Endodermal cell (in vitro differentiated cells): ENCODE measurements around the gene STXBP4. TPM values are rescaled to one million over a fixed set of nuclear protein-coding genes. Genes with fewer than 3 reads are reported as not detected.
"Not testable (repeated sequence)": the region's sequence is repeated elsewhere in the genome, so short reads cannot be mapped to it uniquely, and the experiment has no call there.

Experiments used
- DNase-seq: peaks from one replicate; pipeline ENCODE4 v3.0.0-alpha.2; 2017
- H3K27ac ChIP-seq: 2 replicates; pipeline ENCODE4 v1.5.1; 2013; ENCODE audit warnings: mild to moderate bottlenecking, low read depth, low read length, moderate library complexity
- H3K27me3 ChIP-seq: 2 replicates; pipeline ENCODE4 v1.6.1; 2013; ENCODE audit warnings: mild to moderate bottlenecking, low read length, moderate library complexity; ENCODE audit not compliant: insufficient read depth, control insufficient read depth, poor library complexity, severe bottlenecking
- H3K36me3 ChIP-seq: 2 replicates; pipeline ENCODE4 v1.7.0; 2013; ENCODE audit warnings: mild to moderate bottlenecking, low read length, moderate library complexity; ENCODE audit not compliant: control insufficient read depth, insufficient read depth
- H3K4me1 ChIP-seq: one replicate; pipeline ENCODE4 v1.7.0; 2013; ENCODE audit warnings: low read length; ENCODE audit not compliant: control insufficient read depth, insufficient read depth
- H3K4me3 ChIP-seq: 2 replicates; pipeline ENCODE4 v1.5.1; 2013; ENCODE audit warnings: mild to moderate bottlenecking, low read length, moderate library complexity
- H3K9ac ChIP-seq: 2 replicates; pipeline ENCODE4 v1.6.1; 2013; ENCODE audit warnings: mild to moderate bottlenecking, low read length, moderate library complexity; ENCODE audit not compliant: poor library complexity, severe bottlenecking; ENCODE audit errors: extremely low read depth
- H3K9me3 ChIP-seq: 2 replicates; pipeline ENCODE4 v1.6.1; 2013; ENCODE audit warnings: mild to moderate bottlenecking, low read length, moderate library complexity; ENCODE audit not compliant: control insufficient read depth
- H3K27ac Mint-ChIP-seq: 2 replicates; pipeline ENCODE4 v1.8.0; 2020; ENCODE audit warnings: mixed read lengths
- H3K27me3 Mint-ChIP-seq: 2 replicates; pipeline ENCODE4 v1.8.0; 2021; ENCODE audit warnings: mild to moderate bottlenecking, mixed read lengths; ENCODE audit not compliant: insufficient read depth
- H3K36me3 Mint-ChIP-seq: 2 replicates; pipeline ENCODE4 v1.8.0; 2020; ENCODE audit warnings: low read depth, mixed read lengths
- H3K4me1 Mint-ChIP-seq: 2 replicates; pipeline ENCODE4 v1.8.0; 2020; ENCODE audit warnings: mixed read lengths
- H3K4me3 Mint-ChIP-seq: 2 replicates; pipeline ENCODE4 v1.8.0; 2020; ENCODE audit warnings: mild to moderate bottlenecking, moderate library complexity, mixed read lengths
- H3K9me3 Mint-ChIP-seq: 2 replicates; pipeline ENCODE4 v1.8.0; 2020; ENCODE audit warnings: mild to moderate bottlenecking, mixed read lengths
- WGBS, 2 experiments: methylation state at CpG; one replicate each; pipeline versions ENCODE4 v1.1.5 to v1.1.7; 2013; ENCODE audit warnings: missing lambda C conversion rate in 2 of 2, mixed read lengths in 1 of 2; ENCODE audit not compliant: insufficient coverage in 1 of 2, insufficient read length in 1 of 2; 5-methylcytosine and 5-hydroxymethylcytosine counted together
- total RNA-seq, 2 donors: library from RNA; stranded (reverse); fragmentation: NEBNext Ultra II Directional in 1 of 2; extraction: Animal tissue kit (Norgen Biotek cat#: 25700) in 1 of 2; gene quantifications; 2 replicates in 1 of 2; 3 replicates in 1 of 2; pipeline ENCODE4 v1.2.1, GENCODE V29; 2021
- TF ChIP-seq, protein P1 (sequence below): fragments of 200-600 bp; sonication (generic); conservative IDR thresholded peaks from 2 replicates; pipeline ENCODE4 v1.5.0; 2021; ENCODE audit warnings: antibody characterized with exemption, mild to moderate bottlenecking

Gene STXBP4
- total RNA-seq, 2 donors from 2014 or later: 15.5 to 18.0 TPM

DNA sequence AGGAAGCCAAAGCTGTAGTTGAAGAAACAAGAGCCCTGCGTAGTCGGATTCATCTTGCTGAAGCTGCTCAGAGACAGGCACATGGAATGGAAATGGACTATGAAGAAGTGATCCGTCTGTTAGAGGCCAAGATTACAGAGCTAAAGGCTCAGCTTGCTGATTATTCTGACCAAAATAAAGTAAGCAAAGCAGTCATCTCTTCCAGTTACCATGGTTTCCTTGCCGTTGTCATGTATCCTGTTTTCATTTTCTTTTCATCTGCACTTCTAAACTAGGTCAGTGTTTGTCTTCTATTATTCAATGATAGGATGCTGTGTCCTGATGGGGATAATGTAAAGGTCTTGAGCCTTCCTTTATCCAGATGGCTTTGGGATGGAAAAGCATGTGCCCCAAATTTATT is 104.3 kb downstream of the STXBP4 start:
- WGBS, 2 experiments: 91 to 94% methylated on average over 3 to 4 of the region's 4 CpGs

DNA sequence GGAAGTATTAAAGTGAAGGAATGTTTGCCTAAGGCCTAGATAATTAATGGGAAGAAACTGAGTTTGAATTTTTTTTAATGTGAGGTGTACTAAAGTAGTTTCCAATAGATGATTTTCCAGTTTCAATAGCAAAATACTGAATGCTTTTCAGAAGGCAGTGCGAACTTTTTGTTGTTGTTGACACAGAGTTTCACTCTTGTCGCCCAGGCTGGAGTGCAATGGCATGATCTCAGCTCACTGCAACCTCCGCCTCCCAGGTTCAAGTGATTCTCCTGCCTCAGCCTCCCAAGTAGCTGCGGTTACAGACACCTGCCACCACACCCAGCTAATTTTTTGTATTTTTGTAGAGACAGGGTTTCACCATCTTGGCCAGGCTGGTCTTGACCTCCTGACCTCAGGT is 104.9 kb downstream of the STXBP4 start:
- not testable (repeated sequence) for H3K4me1 ChIP-seq, H3K4me3 ChIP-seq, H3K4me1 Mint-ChIP-seq, H3K9ac ChIP-seq, H3K27me3 Mint-ChIP-seq, H3K4me3 Mint-ChIP-seq, H3K27ac Mint-ChIP-seq, H3K36me3 ChIP-seq, H3K36me3 Mint-ChIP-seq, DNase-seq, H3K9me3 ChIP-seq, H3K27ac ChIP-seq, H3K27me3 ChIP-seq, H3K9me3 Mint-ChIP-seq
- WGBS, 2 experiments: 96 to 100% methylated on average over 2 to 4 of the region's 4 CpGs

More for the DNA sequence above, 104.3 kb downstream of the STXBP4 start:
- Histone ChIP-seq H3K4me3 (no peak overlapping the region), H3K4me1 (no peaks in the 10 kb centered on the region), H3K9ac (no peak overlapping the region), H3K27me3 (no peaks in the 10 kb centered on the region), H3K36me3 (no peaks in the 10 kb centered on the region), H3K27ac (no peak overlapping the region), H3K9me3 (no peaks in the 10 kb centered on the region)
- peaks cover 4% of the 10 kb centered on the region for H3K36me3 Mint-ChIP-seq
- no peaks in the 10 kb centered on the region for H3K9me3 Mint-ChIP-seq
- DNase-seq: no peak
- H3K4me3 Mint-ChIP-seq: no peak overlapping the region
- TF ChIP-seq, protein P1, sequence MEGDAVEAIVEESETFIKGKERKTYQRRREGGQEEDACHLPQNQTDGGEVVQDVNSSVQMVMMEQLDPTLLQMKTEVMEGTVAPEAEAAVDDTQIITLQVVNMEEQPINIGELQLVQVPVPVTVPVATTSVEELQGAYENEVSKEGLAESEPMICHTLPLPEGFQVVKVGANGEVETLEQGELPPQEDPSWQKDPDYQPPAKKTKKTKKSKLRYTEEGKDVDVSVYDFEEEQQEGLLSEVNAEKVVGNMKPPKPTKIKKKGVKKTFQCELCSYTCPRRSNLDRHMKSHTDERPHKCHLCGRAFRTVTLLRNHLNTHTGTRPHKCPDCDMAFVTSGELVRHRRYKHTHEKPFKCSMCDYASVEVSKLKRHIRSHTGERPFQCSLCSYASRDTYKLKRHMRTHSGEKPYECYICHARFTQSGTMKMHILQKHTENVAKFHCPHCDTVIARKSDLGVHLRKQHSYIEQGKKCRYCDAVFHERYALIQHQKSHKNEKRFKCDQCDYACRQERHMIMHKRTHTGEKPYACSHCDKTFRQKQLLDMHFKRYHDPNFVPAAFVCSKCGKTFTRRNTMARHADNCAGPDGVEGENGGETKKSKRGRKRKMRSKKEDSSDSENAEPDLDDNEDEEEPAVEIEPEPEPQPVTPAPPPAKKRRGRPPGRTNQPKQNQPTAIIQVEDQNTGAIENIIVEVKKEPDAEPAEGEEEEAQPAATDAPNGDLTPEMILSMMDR: no peak
- H3K27me3 Mint-ChIP-seq: no peaks in the 10 kb centered on the region
- no peaks in the 10 kb centered on the region for H3K4me1 Mint-ChIP-seq
- no peak overlapping the region for H3K27ac Mint-ChIP-seq

DNA sequence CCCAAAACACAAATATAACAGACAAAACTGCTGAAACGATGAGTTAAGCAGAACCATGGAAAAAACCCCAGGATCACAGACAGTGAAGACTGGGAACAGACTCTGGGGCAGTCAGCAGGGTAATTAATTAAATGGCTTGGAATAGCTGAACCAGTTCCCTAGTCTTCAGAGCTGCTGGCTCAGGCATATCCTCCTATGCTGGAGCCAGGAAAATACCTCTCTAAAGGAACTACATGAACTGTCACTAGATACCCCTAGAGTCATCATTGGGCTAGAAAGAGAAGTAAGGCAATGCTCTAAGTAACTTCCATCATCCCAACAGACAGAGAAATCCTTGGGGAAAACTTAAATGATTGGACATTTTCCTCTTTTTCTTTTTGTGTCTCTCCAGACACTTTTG is 113.0 kb downstream of the STXBP4 start:
- H3K4me3 ChIP-seq: no peak overlapping the region
- Mint-ChIP-seq H3K9me3 (no peaks in the 10 kb centered on the region), H3K36me3 (peaks cover 9% of the 10 kb centered on the region), H3K27me3 (no peaks in the 10 kb centered on the region), H3K4me3 (no peak overlapping the region), H3K27ac (no peak overlapping the region), H3K4me1 (no peaks in the 10 kb centered on the region)
- peaks cover 4% of the 10 kb centered on the region for H3K36me3 ChIP-seq
- H3K27ac ChIP-seq: no peak overlapping the region
- WGBS, 2 experiments: 88% methylated on average over 1 of the region's 1 CpG; no CpG with 5 or more reads in 1 of the 2 experiments
- TF ChIP-seq, protein P1: no peak
- no peaks in the 10 kb centered on the region for H3K27me3 ChIP-seq
- H3K9ac ChIP-seq: no peak overlapping the region
- no peaks in the 10 kb centered on the region for H3K4me1 ChIP-seq
- DNase-seq: no peak
- H3K9me3 ChIP-seq: no peaks in the 10 kb centered on the region

DNA sequence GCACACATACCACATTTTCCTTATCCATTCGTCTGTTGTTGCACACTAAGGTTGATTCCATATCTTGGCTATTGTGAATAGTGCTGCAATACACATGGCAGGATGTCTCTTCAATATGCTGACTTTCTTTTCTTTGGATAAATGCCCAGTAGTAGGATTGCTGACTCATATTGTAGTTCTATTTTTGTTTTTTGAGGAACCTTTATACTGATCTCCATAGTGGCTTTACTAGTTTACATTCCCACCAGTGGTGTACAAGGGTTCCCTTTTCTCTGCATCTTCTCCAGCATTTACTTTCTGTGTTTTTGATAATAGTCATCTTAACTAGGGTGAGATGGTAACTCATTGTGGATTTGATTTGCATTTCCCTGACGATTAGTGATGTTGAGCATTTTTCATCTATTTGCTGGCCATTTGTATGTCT is 118.1 kb downstream of the STXBP4 start:
- 80 to 88% methylated on average over 2 of the region's 2 CpGs for WGBS, 2 experiments
- no peak overlapping the region for H3K27ac Mint-ChIP-seq

More for the DNA sequence above, 118.1 kb downstream of the STXBP4 start:
- H3K27me3 ChIP-seq: no peaks in the 10 kb centered on the region
- H3K4me3 ChIP-seq: no peak overlapping the region
- TF ChIP-seq, protein P1: no peak
- H3K4me3 Mint-ChIP-seq: no peak overlapping the region
- peaks cover 12% of the 10 kb centered on the region for H3K4me1 Mint-ChIP-seq
- H3K36me3 Mint-ChIP-seq: peaks cover 17% of the 10 kb centered on the region
- no peaks in the 10 kb centered on the region for H3K27me3 Mint-ChIP-seq
- no peaks in the 10 kb centered on the region for H3K36me3 ChIP-seq
- no peak overlapping the region for H3K9ac ChIP-seq
- H3K27ac ChIP-seq: no peak overlapping the region
- H3K9me3 ChIP-seq: no peaks in the 10 kb centered on the region
- H3K9me3 Mint-ChIP-seq: peaks cover 3% of the 10 kb centered on the region
- peaks cover 2% of the 10 kb centered on the region for H3K4me1 ChIP-seq
- no peak for DNase-seq
